Measurements from ENCODE around the gene MAD2L1BP. TPM values are rescaled to one million over a fixed set of nuclear protein-coding genes. Genes with fewer than 3 reads are reported as not detected.
"Not testable (repeated sequence)": the region's sequence is repeated elsewhere in the genome, so short reads cannot be mapped to it uniquely, and the experiment has no call there.

MAD2L1BP gene
- total RNA-seq, 2 experiments from 2014 or later, result 30.8 to 43.3 TPM

DNA sequence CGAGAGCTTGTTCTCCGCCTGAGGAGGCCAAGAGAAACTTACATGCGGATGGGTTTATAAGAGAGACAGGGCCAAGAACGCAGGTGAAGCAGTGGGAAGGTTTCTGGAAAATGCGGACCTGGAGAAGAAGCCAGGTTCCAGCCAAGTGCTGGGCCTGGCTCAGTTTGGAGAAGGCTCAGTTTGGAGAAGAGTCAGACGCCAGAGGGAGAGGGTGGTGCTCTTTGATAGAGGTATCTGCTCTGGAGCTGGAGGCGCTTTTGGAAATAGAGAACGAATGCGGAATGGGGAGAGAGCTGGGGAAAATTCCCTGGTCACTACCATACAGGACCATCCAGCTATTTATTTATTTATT is 9.9 kb downstream of the MAD2L1BP start:
- intact Hi-C loops (cut with micrococcal nuclease; ENCODE audit: unreplicated experiment), result no loop called here
- BruUV-seq (replicated peaks), result no TSS peak
- Histone ChIP-seq H3K27ac (ENCODE audit: low read depth, low read length, poor library complexity, severe bottlenecking) (no peak overlapping the region), H3K4me1 (ENCODE audit: insufficient read depth, low read length, poor library complexity, severe bottlenecking) (no peaks in the 10 kb centered on the region), H2AFZ (ENCODE audit: low read length) (no peak overlapping the region), H3K4me3 (ENCODE audit: low read depth, low read length, poor library complexity, severe bottlenecking) (no peak overlapping the region), H3K36me3 (ENCODE audit: insufficient read depth, low read length) (peaks cover 25% of the 10 kb centered on the region), H3K9me3 (ENCODE audit: low read length) (no peaks in the 10 kb centered on the region), H3K9me2 (ENCODE audit: insufficient read depth, low read length) (no peaks in the 10 kb centered on the region), H3K79me2 (ENCODE audit: insufficient read depth, low read depth, low read length) (peaks cover 6% of the 10 kb centered on the region), H3K4me2 (ENCODE audit: low read length) (peak overlapping the region; percentile 6; the same call in 1 of the 2 replicates), H4K20me1 (ENCODE audit: insufficient read depth, low read length) (no peaks in the 10 kb centered on the region)
- TF ChIP-seq, protein P1, sequence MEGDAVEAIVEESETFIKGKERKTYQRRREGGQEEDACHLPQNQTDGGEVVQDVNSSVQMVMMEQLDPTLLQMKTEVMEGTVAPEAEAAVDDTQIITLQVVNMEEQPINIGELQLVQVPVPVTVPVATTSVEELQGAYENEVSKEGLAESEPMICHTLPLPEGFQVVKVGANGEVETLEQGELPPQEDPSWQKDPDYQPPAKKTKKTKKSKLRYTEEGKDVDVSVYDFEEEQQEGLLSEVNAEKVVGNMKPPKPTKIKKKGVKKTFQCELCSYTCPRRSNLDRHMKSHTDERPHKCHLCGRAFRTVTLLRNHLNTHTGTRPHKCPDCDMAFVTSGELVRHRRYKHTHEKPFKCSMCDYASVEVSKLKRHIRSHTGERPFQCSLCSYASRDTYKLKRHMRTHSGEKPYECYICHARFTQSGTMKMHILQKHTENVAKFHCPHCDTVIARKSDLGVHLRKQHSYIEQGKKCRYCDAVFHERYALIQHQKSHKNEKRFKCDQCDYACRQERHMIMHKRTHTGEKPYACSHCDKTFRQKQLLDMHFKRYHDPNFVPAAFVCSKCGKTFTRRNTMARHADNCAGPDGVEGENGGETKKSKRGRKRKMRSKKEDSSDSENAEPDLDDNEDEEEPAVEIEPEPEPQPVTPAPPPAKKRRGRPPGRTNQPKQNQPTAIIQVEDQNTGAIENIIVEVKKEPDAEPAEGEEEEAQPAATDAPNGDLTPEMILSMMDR (conservative IDR thresholded peaks at IDR 0.05; ENCODE audit: low read length), result no peak
- TF ChIP-seq EZH2phosphoT487 (IDR thresholded peaks at IDR 0.05; ENCODE audit: borderline replicate concordance, low read depth, low read length), result no peak
- DNase-seq (ENCODE audit: low spot score), result no peak
- CTCF ChIA-PET (ENCODE audit: unreplicated experiment), result no interaction called here
- POLR2A ChIA-PET, result interaction anchor here (0.6 to 1.0 kb wide), 3 partner anchors 16 to 952 kb away, joined by 3 to 5 read pairs (median 4); partner anchors contain the start of gene GTPBP2

DNA sequence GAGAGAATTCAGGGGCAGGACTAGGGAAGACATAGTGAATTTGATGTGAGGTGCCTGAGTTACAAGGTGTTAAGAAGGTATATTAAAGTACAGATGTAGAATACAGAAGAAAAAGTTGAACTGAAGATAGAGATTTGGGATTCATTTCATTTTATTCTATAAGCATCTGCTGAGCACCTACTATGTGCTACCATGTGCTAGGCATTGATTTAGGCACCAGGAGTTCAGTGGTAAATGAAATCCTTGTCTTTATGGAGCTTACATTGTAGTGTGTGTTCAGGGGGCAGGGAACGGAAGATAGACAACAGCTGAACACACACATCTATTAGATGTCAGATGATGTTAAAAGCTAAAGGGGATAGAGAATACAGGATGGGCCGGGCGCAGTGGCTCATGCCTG is 12.0 kb downstream of the MAD2L1BP start:
- no peaks in the 10 kb centered on the region for H3K9me3 ChIP-seq (ENCODE audit: low read length)
- intact Hi-C loops (cut with micrococcal nuclease; ENCODE audit: unreplicated experiment), result no loop called here
- BruUV-seq (replicated peaks), result no TSS peak
- H3K4me3 ChIP-seq (ENCODE audit: low read depth, low read length, poor library complexity, severe bottlenecking), result no peak overlapping the region
- POLR2A ChIA-PET, result interaction anchor here (1.0 kb wide), 1 partner anchor 192 kb away, joined by 3 read pairs; no protein-coding TSS in a partner anchor
- H3K4me1 ChIP-seq (ENCODE audit: insufficient read depth, low read length, poor library complexity, severe bottlenecking), result no peaks in the 10 kb centered on the region
- H3K9me2 ChIP-seq (ENCODE audit: insufficient read depth, low read length), result no peaks in the 10 kb centered on the region
- H3K4me2 ChIP-seq (ENCODE audit: low read length), result no peak overlapping the region
- no peak for DNase-seq (ENCODE audit: low spot score)
- H2AFZ ChIP-seq (ENCODE audit: low read length), result no peak overlapping the region
- no peaks in the 10 kb centered on the region for H3K79me2 ChIP-seq (ENCODE audit: insufficient read depth, low read depth, low read length)
- CTCF ChIA-PET (ENCODE audit: unreplicated experiment), result no interaction called here
- H4K20me1 ChIP-seq (ENCODE audit: insufficient read depth, low read length), result no peaks in the 10 kb centered on the region
- H3K27ac ChIP-seq (ENCODE audit: low read depth, low read length, poor library complexity, severe bottlenecking), result no peak overlapping the region
- TF ChIP-seq EZH2phosphoT487 (IDR thresholded peaks at IDR 0.05; ENCODE audit: borderline replicate concordance, low read depth, low read length), result no peak
- TF ChIP-seq, protein P1 (conservative IDR thresholded peaks at IDR 0.05; ENCODE audit: low read length), result no peak
- peaks cover 6% of the 10 kb centered on the region; the same call in 1 of the 2 replicates for H3K36me3 ChIP-seq (ENCODE audit: insufficient read depth, low read length)

DNA sequence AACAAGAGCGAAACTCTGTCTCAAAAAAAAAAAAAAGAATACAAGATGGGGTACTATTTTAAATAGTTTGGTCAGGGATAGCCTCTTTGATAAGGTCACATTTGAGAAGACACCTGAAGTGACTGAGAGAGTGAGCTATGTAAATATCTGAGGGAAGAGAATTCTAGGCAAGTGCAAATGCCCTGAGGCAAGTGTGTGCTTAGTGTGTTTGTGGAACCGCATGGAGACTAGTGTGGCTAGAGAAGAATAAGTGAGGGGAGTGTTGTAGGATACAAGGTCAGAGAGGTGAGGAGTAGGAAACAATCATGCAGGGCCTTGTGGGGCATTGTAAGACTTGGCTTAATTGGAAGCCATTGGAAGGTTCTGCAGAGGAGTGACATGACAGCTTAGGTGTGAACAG is 12.6 kb downstream of the MAD2L1BP start:
- Histone ChIP-seq H3K9me3 (ENCODE audit: low read length) (no peaks in the 10 kb centered on the region), H3K4me1 (ENCODE audit: insufficient read depth, low read length, poor library complexity, severe bottlenecking) (no peaks in the 10 kb centered on the region), H3K36me3 (ENCODE audit: insufficient read depth, low read length) (no peaks in the 10 kb centered on the region), H4K20me1 (ENCODE audit: insufficient read depth, low read length) (no peaks in the 10 kb centered on the region), H3K4me3 (ENCODE audit: low read depth, low read length, poor library complexity, severe bottlenecking) (no peak overlapping the region), H3K27ac (ENCODE audit: low read depth, low read length, poor library complexity, severe bottlenecking) (no peak overlapping the region), H3K4me2 (ENCODE audit: low read length) (no peak overlapping the region), H3K9me2 (ENCODE audit: insufficient read depth, low read length) (no peaks in the 10 kb centered on the region), H2AFZ (ENCODE audit: low read length) (no peak overlapping the region), H3K79me2 (ENCODE audit: insufficient read depth, low read depth, low read length) (no peaks in the 10 kb centered on the region)
- DNase-seq (ENCODE audit: low spot score), result no peak
- intact Hi-C loops (cut with micrococcal nuclease; ENCODE audit: unreplicated experiment), result no loop called here
- ChIA-PET CTCF (ENCODE audit: unreplicated experiment) (no interaction called here), POLR2A (interaction anchor here (1.0 kb wide), 1 partner anchor 191 kb away, joined by 3 read pairs; no protein-coding TSS in a partner anchor)
- no TSS peak for BruUV-seq (replicated peaks)
- TF ChIP-seq EZH2phosphoT487 (IDR thresholded peaks at IDR 0.05; ENCODE audit: borderline replicate concordance, low read depth, low read length), result no peak
- TF ChIP-seq, protein P1 (conservative IDR thresholded peaks at IDR 0.05; ENCODE audit: low read length), result no peak

DNA sequence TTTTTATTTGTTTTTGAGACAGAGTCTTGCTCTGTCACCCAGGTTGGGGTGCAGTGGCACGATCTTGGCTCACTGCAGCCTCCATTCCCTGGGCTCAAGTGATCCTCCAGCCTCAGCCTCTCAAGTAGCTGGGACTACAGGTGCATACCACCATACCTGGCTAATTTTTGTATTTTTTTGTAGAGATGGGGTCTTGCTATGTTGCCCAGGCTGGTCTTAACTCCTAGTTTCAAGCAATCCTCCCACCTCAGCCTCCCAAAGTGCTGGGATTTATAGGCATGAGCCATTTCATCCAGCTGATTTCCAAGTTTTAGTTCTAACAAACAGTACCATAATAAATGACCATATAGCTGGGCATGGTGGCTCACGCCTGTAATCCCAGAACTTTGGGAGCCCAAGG is 17.2 kb downstream of the MAD2L1BP start:
- H3K9me2 ChIP-seq (ENCODE audit: insufficient read depth, low read length); DNase-seq (ENCODE audit: low spot score); H3K9me3 ChIP-seq (ENCODE audit: low read length); H3K4me2 ChIP-seq (ENCODE audit: low read length); H3K27ac ChIP-seq (ENCODE audit: low read depth, low read length, poor library complexity, severe bottlenecking); CTCF ChIA-PET (ENCODE audit: unreplicated experiment); H3K4me1 ChIP-seq (ENCODE audit: insufficient read depth, low read length, poor library complexity, severe bottlenecking); BruUV-seq (replicated peaks); H3K36me3 ChIP-seq (ENCODE audit: insufficient read depth, low read length); H4K20me1 ChIP-seq (ENCODE audit: insufficient read depth, low read length); H3K4me3 ChIP-seq (ENCODE audit: low read depth, low read length, poor library complexity, severe bottlenecking); intact Hi-C loops (cut with micrococcal nuclease; ENCODE audit: unreplicated experiment); H3K79me2 ChIP-seq (ENCODE audit: insufficient read depth, low read depth, low read length); H2AFZ ChIP-seq (ENCODE audit: low read length): not testable (repeated sequence)
- POLR2A ChIA-PET, result interaction anchor here (0.6 to 1.0 kb wide), 2 partner anchors 8 to 10 kb away, joined by 3 to 4 read pairs; no protein-coding TSS in a partner anchor

Data from OCI-LY7 (cell line).